GM15510 (cell line): ENCODE data around the gene TMEM18.

Source experiments
- POLR2A ChIP-seq: IDR thresholded peaks from 3 replicates; pipeline ENCODE4 v1.6.1; 2011; ENCODE audit warnings: borderline replicate concordance; ENCODE audit not compliant: insufficient read length; ENCODE audit errors: extremely low read depth

Gene TMEM18

GRCh38 chr2:677056-677958 lies at the start of gene TMEM18:
TSS of gene TMEM18 (minus strand) at chr2:677406. CDS start at chr2:677345, 61 bp downstream.
- TF ChIP-seq POLR2A = peak; percentile 94

- no peak for TF ChIP-seq POLR2A
Observed at GRCh38 chr2:726169-726568, 49.0 kb upstream of the TMEM18 start.

- TF ChIP-seq POLR2A = no peak
Observed at GRCh38 chr2:725468-725867, 48.3 kb upstream of the TMEM18 start.

- TF ChIP-seq POLR2A = no peak
Observed at GRCh38 chr2:723761-724160, 46.6 kb upstream of the TMEM18 start.

- no peak for TF ChIP-seq POLR2A
Observed at GRCh38 chr2:720842-721241, 43.6 kb upstream of the TMEM18 start.

- no peak for TF ChIP-seq POLR2A
Observed at GRCh38 chr2:719734-720133, 42.5 kb upstream of the TMEM18 start.

- no peak for TF ChIP-seq POLR2A
Observed at GRCh38 chr2:719191-719590, 42.0 kb upstream of the TMEM18 start.

- no peak for TF ChIP-seq POLR2A
Observed at GRCh38 chr2:717661-718060, 40.5 kb upstream of the TMEM18 start.

- no peak for TF ChIP-seq POLR2A
Observed at GRCh38 chr2:715854-716560, 38.8 kb upstream of the TMEM18 start.

GRCh38 chr2:715038-715437 lies 37.8 kb upstream of the TMEM18 start:
- no peak for TF ChIP-seq POLR2A

GRCh38 chr2:714005-714741 lies 37.0 kb upstream of the TMEM18 start:
- TF ChIP-seq POLR2A = no peak

GRCh38 chr2:710867-711665 lies 33.9 kb upstream of the TMEM18 start:
- no peak for TF ChIP-seq POLR2A

GRCh38 chr2:709138-709765 lies 32.0 kb upstream of the TMEM18 start:
- TF ChIP-seq POLR2A = no peak

GRCh38 chr2:708667-709066 lies 31.5 kb upstream of the TMEM18 start:
- no peak for TF ChIP-seq POLR2A
